ENCODE measurements around the gene RCVRN. TPM values are rescaled to one million over a fixed set of nuclear protein-coding genes. Genes with fewer than 3 reads are reported as not detected.

Gene RCVRN
- total and polyA plus RNA-seq, 2 of the 4 experiments (the other 2 are of a cell fraction): not detected

GRCh38 chr17:9918804-9919352, 13.8 kb upstream of the RCVRN start:
- Histone ChIP-seq H3K4ac (ENCODE audit: low read depth, low read length) (no peak overlapping the region), H2BK120ac (ENCODE audit: low read depth, low read length) (no peak overlapping the region), H4K20me1 (ENCODE audit: insufficient read depth, low read length) (no peaks in the 10 kb centered on the region), H2AK9ac (replicated peaks; ENCODE audit: low read depth, low read length, poor library complexity) (no peak overlapping the region), H3K4me3 (ENCODE audit: insufficient read depth, low read depth, low read length) (no peak overlapping the region), H3K9me3 (ENCODE audit: control insufficient read depth, insufficient read depth, low read length) (no peaks in the 10 kb centered on the region), H3K23ac (ENCODE audit: low read depth, low read length) (no peak overlapping the region), H2BK5ac (ENCODE audit: low read depth, low read length, poor library complexity, severe bottlenecking) (no peak overlapping the region), H4K8ac (ENCODE audit: low read depth in 2 of 2, low read length in 2 of 2) (no peak overlapping the region), H2AK5ac (ENCODE audit: low read depth, low read length) (no peak overlapping the region), H3K18ac (ENCODE audit: low read depth, low read length) (no peak overlapping the region), H3K36me3 (ENCODE audit: control insufficient read depth, insufficient read depth, low read length) (peaks cover 12% of the 10 kb centered on the region; the same call in 1 of the 2 replicates), H2BK15ac (ENCODE audit: low read depth, low read length) (no peak overlapping the region), H4K91ac (ENCODE audit: insufficient read depth, low read depth, low read length) (no peak overlapping the region), H3K9me1 (ENCODE audit: insufficient read depth, low read length) (no peaks in the 10 kb centered on the region), H3K4me2 (ENCODE audit: low read depth, low read length) (no peak overlapping the region), H3K27ac (ENCODE audit: insufficient read depth, low read length) (no peak overlapping the region), H2BK20ac (ENCODE audit: low read depth, low read length) (no peak overlapping the region), H4K5ac (ENCODE audit: low read depth, low read length) (no peak overlapping the region), H3K79me1 (ENCODE audit: low read depth in 1 of 2, low read length in 2 of 2) (no peaks in the 10 kb centered on the region), H3K9ac (ENCODE audit: low read depth, low read length) (no peak overlapping the region), H3K4me1 (ENCODE audit: control insufficient read depth, insufficient read depth, low read length) (no peaks in the 10 kb centered on the region), H3K14ac (replicated peaks; ENCODE audit: low read depth, low read length) (no peak overlapping the region), H3K27me3 (ENCODE audit: control insufficient read depth, insufficient read depth, low read length) (no peaks in the 10 kb centered on the region), H2AFZ (replicated peaks; ENCODE audit: low read length, poor library complexity) (no peak overlapping the region), H3K56ac (ENCODE audit: extremely low read depth, insufficient read depth, low read length) (no peak overlapping the region)
- BruUV-seq (replicated peaks): no TSS peak
- POLR2A ChIA-PET (ENCODE audit: unreplicated experiment): no interaction called here
- DNase-seq (no peak), ATAC-seq (ENCODE audit: low read depth) (no peak)
- CTCF ChIA-PET: no interaction called here
- TF ChIP-seq CTCF (conservative IDR thresholded peaks at IDR 0.05; ENCODE audit: low read depth, low read length): no peak
- no peak for TF ChIP-seq NFE2L2 (IDR thresholded peaks at IDR 0.05; ENCODE audit: low read depth, low read length)
- no peak for TF ChIP-seq BHLHE40 (IDR thresholded peaks at IDR 0.05; ENCODE audit: low read depth, low read length)
- no peak for TF ChIP-seq SMC3 (IDR thresholded peaks at IDR 0.05; ENCODE audit: low read depth, low read length)
- in situ Hi-C loops (cut with MboI; ENCODE audit: low sequenced_read_pairs): no loop called here
- intact Hi-C loops (cut with micrococcal nuclease): no loop called here
- dilution Hi-C loops (cut with HindIII; ENCODE audit: low sequenced_read_pairs, unreplicated experiment): no loop called here
- WGBS, 2 experiments (ENCODE audit: extremely low coverage in 2 of 2, insufficient read length in 1 of 2): no CpG with 5 or more reads among the region's 5 CpGs

All from IMR-90 (cell line).